GM21515 (cell line): Measurements from ENCODE around the gene PTGIS.

Experiments
- ATAC-seq: cut with Tn5 transposase; IDR thresholded peaks from one replicate; pipeline ENCODE4 v1.9.1; 2021; ENCODE audit not compliant: unreplicated experiment

PTGIS gene

GRCh38 chr20:49532285-49532946 lies 35.5 kb downstream of the PTGIS start:
- ATAC-seq, result no peak

GRCh38 chr20:49529470-49529869 lies 38.5 kb downstream of the PTGIS start:
- no peak for ATAC-seq

- no peak for ATAC-seq
These were observed 41.4 kb downstream of the PTGIS start for GRCh38 chr20:49526568-49526967.

- ATAC-seq, result no peak
These were observed 41.9 kb downstream of the PTGIS start for GRCh38 chr20:49526056-49526455.

GRCh38 chr20:49523767-49524360 lies 44.1 kb downstream of the PTGIS start:
- no peak for ATAC-seq

GRCh38 chr20:49521356-49521755 lies 46.6 kb downstream of the PTGIS start:
- no peak for ATAC-seq

- no peak for ATAC-seq
These were observed 48.1 kb downstream of the PTGIS start for GRCh38 chr20:49519777-49520359.

GRCh38 chr20:49519212-49519712 lies 48.7 kb downstream of the PTGIS start:
- ATAC-seq, result no peak

GRCh38 chr20:49518576-49518975 lies 49.4 kb downstream of the PTGIS start:
- no peak for ATAC-seq

- ATAC-seq, result no peak
These were observed 50.2 kb downstream of the PTGIS start for GRCh38 chr20:49517805-49518100.

GRCh38 chr20:49516916-49517804 lies 50.8 kb downstream of the PTGIS start:
- ATAC-seq, result no peak

GRCh38 chr20:49515586-49515985 lies 52.4 kb downstream of the PTGIS start:
- ATAC-seq, result no peak

GRCh38 chr20:49513517-49513916 lies 54.4 kb downstream of the PTGIS start:
- ATAC-seq, result no peak

GRCh38 chr20:49513009-49513408 lies 54.9 kb downstream of the PTGIS start:
- no peak for ATAC-seq

- no peak for ATAC-seq
These were observed 56.0 kb downstream of the PTGIS start for GRCh38 chr20:49511788-49512525.

GRCh38 chr20:49510562-49511122 lies 57.3 kb downstream of the PTGIS start:
- ATAC-seq, result no peak

- ATAC-seq, result no peak
These were observed 59.3 kb downstream of the PTGIS start for GRCh38 chr20:49508435-49509199.

- ATAC-seq, result no peak
These were observed 60.0 kb downstream of the PTGIS start for GRCh38 chr20:49507741-49508434.

- ATAC-seq, result no peak
These were observed 62.4 kb downstream of the PTGIS start for GRCh38 chr20:49505518-49505917.
